Upper lobe of left lung (tissue), 6 donors: Measurements from ENCODE around the gene ARAF. TPM values are rescaled to one million over a fixed set of nuclear protein-coding genes. Genes with fewer than 3 reads are reported as not detected.
A peak's percentile ranks its signal among the peaks of the same experiment; 100 is the strongest.

Experiments
- ATAC-seq, 2 donors: fragments of 200-7000 bp; cut with Tn5 transposase; one replicate each; pipeline ENCODE4 v1.9.1; 2022; ENCODE audit warnings: mild to moderate bottlenecking in 2 of 2, moderate library complexity in 2 of 2; ENCODE audit not compliant: low FRiP score in 2 of 2
- DNase-seq, 2 donors: peaks; one replicate each; pipeline ENCODE4 v3.0.0-alpha.2; 2019 to 2020
- H3K27ac ChIP-seq, 4 donors: fragments of 200-600 bp; sonication (generic); one replicate each; pipeline ENCODE4 v1.5.1; 2016 to 2019
- H3K27me3 ChIP-seq, 4 donors: fragments of 200-600 bp; sonication (generic); one replicate each; pipeline ENCODE4 v1.5.1; 2017 to 2019
- H3K36me3 ChIP-seq, 4 donors: fragments of 200-600 bp; sonication (generic); one replicate each; pipeline ENCODE4 v1.5.1; 2016 to 2019
- H3K4me1 ChIP-seq, 4 donors: fragments of 200-600 bp; sonication (generic); one replicate each; pipeline ENCODE4 v1.5.1; 2018 to 2019
- H3K4me3 ChIP-seq, 4 donors: fragments of 200-600 bp; sonication (generic); one replicate each; pipeline ENCODE4 v1.5.1; 2017 to 2019; ENCODE audit warnings: mild to moderate bottlenecking in 2 of 4, moderate library complexity in 1 of 4
- H3K9me3 ChIP-seq, 4 donors: fragments of 200-600 bp; sonication (generic); one replicate each; pipeline ENCODE4 v1.5.1; 2018 to 2019
- EP300 ChIP-seq, 4 donors: sonication (generic); formaldehyde crosslinking; IDR thresholded peaks; one replicate each; pipeline ENCODE4 v1.5.1; 2017; ENCODE audit warnings: antibody characterized with exemption in 4 of 4, control low read depth in 2 of 4
- POLR2A ChIP-seq, 4 donors: fragments of 450-650 bp; IDR thresholded peaks; one replicate each; pipeline ENCODE4 v1.5.1; 2016 to 2017; ENCODE audit warnings: antibody characterized with exemption in 4 of 4, mild to moderate bottlenecking in 2 of 4
- POLR2AphosphoS5 ChIP-seq, 2 donors: sonication (generic); formaldehyde crosslinking; IDR thresholded peaks; one replicate each; pipeline ENCODE4 v1.5.1; 2017; ENCODE audit warnings: antibody characterized with exemption in 2 of 2
- WGBS, 2 donors: methylation state at CpG; one replicate each; pipeline ENCODE4 v1.1.5; 2017 to 2018; 5-methylcytosine and 5-hydroxymethylcytosine counted together
- total RNA-seq, 6 donors: library from RNA; depleted of rRNA in 4 of 6; stranded (reverse); fragments of >200 nt in 4 of 6; gene quantifications; one replicate each; pipeline versions ENCODE4 v1.1.0 to v1.2.1, GENCODE V29; 2016 to 2021
- TF ChIP-seq, protein P1 (sequence below), 6 experiments: fragments of 450-650 bp in 4 of 6; fragments of 200-600 bp in 2 of 6; sonication (generic) in 2 of 6; IDR thresholded peaks; one replicate each; pipeline ENCODE4 v1.5.1; 2016 to 2019; ENCODE audit warnings: antibody characterized with exemption in 6 of 6
- donor health status: DM: no; HTN: no; CAD: no; lungs with moderate emphysema.
- donor health status: DM: no; HTN: yes; CAD: no; lungs with severe emphysema.

Gene ARAF
- total RNA-seq, 6 donors from 2014 or later = 42.0 to 104 (median 85.2) TPM

GRCh38 chrX:47530049-47530448 lies 31.0 kb upstream of the ARAF start:
- Histone ChIP-seq H3K4me3 (no peak overlapping the region), H3K4me1 (no peaks in the 10 kb centered on the region), H3K27me3 (no peaks in the 10 kb centered on the region), H3K36me3 (no peaks in the 10 kb centered on the region), H3K27ac (no peak overlapping the region), H3K9me3 (no peaks in the 10 kb centered on the region)
- 85 to 88% methylated on average over 1 to 6 of the region's 6 CpGs for WGBS, 2 donors
- ATAC-seq = no peak
- TF ChIP-seq, protein P1, sequence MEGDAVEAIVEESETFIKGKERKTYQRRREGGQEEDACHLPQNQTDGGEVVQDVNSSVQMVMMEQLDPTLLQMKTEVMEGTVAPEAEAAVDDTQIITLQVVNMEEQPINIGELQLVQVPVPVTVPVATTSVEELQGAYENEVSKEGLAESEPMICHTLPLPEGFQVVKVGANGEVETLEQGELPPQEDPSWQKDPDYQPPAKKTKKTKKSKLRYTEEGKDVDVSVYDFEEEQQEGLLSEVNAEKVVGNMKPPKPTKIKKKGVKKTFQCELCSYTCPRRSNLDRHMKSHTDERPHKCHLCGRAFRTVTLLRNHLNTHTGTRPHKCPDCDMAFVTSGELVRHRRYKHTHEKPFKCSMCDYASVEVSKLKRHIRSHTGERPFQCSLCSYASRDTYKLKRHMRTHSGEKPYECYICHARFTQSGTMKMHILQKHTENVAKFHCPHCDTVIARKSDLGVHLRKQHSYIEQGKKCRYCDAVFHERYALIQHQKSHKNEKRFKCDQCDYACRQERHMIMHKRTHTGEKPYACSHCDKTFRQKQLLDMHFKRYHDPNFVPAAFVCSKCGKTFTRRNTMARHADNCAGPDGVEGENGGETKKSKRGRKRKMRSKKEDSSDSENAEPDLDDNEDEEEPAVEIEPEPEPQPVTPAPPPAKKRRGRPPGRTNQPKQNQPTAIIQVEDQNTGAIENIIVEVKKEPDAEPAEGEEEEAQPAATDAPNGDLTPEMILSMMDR (IDR thresholded peaks at IDR 0.05) = no peak
- TF ChIP-seq POLR2AphosphoS5 (IDR thresholded peaks at IDR 0.05) = no peak
- TF ChIP-seq POLR2A (IDR thresholded peaks at IDR 0.05) = no peak
- TF ChIP-seq EP300 (IDR thresholded peaks at IDR 0.05) = no peak
- DNase-seq = no peak

GRCh38 chrX:47539860-47540259 lies 21.1 kb upstream of the ARAF start:
- Histone ChIP-seq H3K4me1 (peaks cover 0 to 5% (median 2%) of the 10 kb centered on the region in 4 donors), H3K9me3 (no peaks in the 10 kb centered on the region), H3K36me3 (no peaks in the 10 kb centered on the region), H3K27me3 (no peaks in the 10 kb centered on the region), H3K27ac (peak overlapping the region in 2 of 4 donors; percentile 61 to 74), H3K4me3 (no peak overlapping the region)
- DNase-seq (no peak), ATAC-seq (no peak)
- no peak for TF ChIP-seq POLR2AphosphoS5 (IDR thresholded peaks at IDR 0.05)
- no peak for TF ChIP-seq POLR2A (IDR thresholded peaks at IDR 0.05)
- no peak for TF ChIP-seq EP300 (IDR thresholded peaks at IDR 0.05)

- Histone ChIP-seq H3K9me3 (no peaks in the 10 kb centered on the region), H3K4me3 (no peak overlapping the region)
- 18 to 36% methylated on average over 11 to 15 of the region's 15 CpGs for WGBS, 2 donors
These were observed 20.1 kb upstream of the ARAF start for GRCh38 chrX:47540754-47541538.

GRCh38 chrX:47543496-47543895 lies 17.5 kb upstream of the ARAF start:
- Histone ChIP-seq H3K9me3 (no peaks in the 10 kb centered on the region), H3K4me3 (no peak overlapping the region), H3K27ac (no peak overlapping the region), H3K4me1 (peaks cover 0 to 5% (median 2%) of the 10 kb centered on the region in 4 donors), H3K27me3 (no peaks in the 10 kb centered on the region), H3K36me3 (no peaks in the 10 kb centered on the region)
- no peak for ATAC-seq
- TF ChIP-seq POLR2A (IDR thresholded peaks at IDR 0.05) (no peak), POLR2AphosphoS5 (IDR thresholded peaks at IDR 0.05) (no peak), EP300 (IDR thresholded peaks at IDR 0.05) (no peak)
- TF ChIP-seq, protein P1 (IDR thresholded peaks at IDR 0.05) = no peak
- 87 to 93% methylated on average over 5 of the region's 5 CpGs for WGBS, 2 donors
- no peak for DNase-seq

More at GRCh38 chrX:47540754-47541538, 20.1 kb upstream of the ARAF start:
- peak; percentile 95 to 99 for ATAC-seq
- DNase-seq = peak in 1 of 2 donors; percentile 83
- peaks cover 0 to 5% (median 2%) of the 10 kb centered on the region in 4 donors for H3K4me1 ChIP-seq
- no peaks in the 10 kb centered on the region for H3K36me3 ChIP-seq
- TF ChIP-seq POLR2A (IDR thresholded peaks at IDR 0.05) (no peak), EP300 (IDR thresholded peaks at IDR 0.05) (peak in 1 of 4 donors; percentile 62), POLR2AphosphoS5 (IDR thresholded peaks at IDR 0.05) (peak in 1 of 2 donors; percentile 64)
- TF ChIP-seq, protein P1 (IDR thresholded peaks at IDR 0.05) = peak; percentile 37 to 63 (median 48)
- H3K27ac ChIP-seq = peak overlapping the region; percentile 24 to 74 (median 65)
- H3K27me3 ChIP-seq = no peaks in the 10 kb centered on the region

DNA sequence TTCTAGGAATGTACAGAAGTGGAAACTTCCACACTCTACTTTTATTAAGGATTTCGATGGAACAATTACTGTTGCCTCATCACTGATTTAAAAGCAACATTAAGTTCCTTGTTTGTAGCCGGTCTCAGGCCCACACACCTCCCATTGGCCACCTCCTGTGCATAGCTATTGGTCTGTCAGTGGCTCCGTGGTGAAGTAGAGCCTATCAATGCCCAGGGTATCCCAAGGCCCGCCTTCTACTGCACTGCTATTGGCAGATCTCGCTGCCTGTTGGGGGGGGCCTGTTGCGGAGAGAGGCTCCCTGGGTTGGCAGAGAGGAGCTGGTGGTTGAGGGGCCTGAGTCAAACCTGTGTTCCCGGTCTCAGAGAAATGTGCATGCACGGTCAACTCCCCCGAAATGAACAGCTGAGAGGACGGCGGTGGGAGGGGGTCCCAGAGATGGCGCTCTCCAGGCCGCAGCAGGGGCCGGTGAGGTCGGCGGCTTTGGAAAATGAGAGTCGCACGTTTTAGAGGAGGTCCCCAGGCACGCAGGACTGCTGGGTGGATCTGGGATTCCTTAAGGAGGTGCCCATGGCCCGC lies 4.9 kb upstream of the ARAF start:
- peak overlapping the region in 3 of 4 donors; percentile 38 to 55 (median 53) for H3K4me3 ChIP-seq
- WGBS, 2 donors = 9 to 30% methylated on average over 3 to 20 of the region's 20 CpGs
- H3K36me3 ChIP-seq = no peaks in the 10 kb centered on the region
- no peaks in the 10 kb centered on the region for H3K4me1 ChIP-seq
- DNase-seq = peak; percentile 71 to 95
- peak; percentile 96 to 97 for ATAC-seq
- no peaks in the 10 kb centered on the region for H3K9me3 ChIP-seq
- TF ChIP-seq EP300 (IDR thresholded peaks at IDR 0.05) = no peak
- TF ChIP-seq, protein P1 (IDR thresholded peaks at IDR 0.05) = no peak
- TF ChIP-seq POLR2AphosphoS5 (IDR thresholded peaks at IDR 0.05) = peak; percentile 64 to 76
- peak in 2 of 4 donors; percentile 34 to 86 for TF ChIP-seq POLR2A (IDR thresholded peaks at IDR 0.05)
- peak overlapping the region; percentile 81 to 93 (median 88) for H3K27ac ChIP-seq
- H3K27me3 ChIP-seq = no peaks in the 10 kb centered on the region
